NB4 (cell line): ENCODE data around the gene SEMA3B.

Experiments used
- POLR2A ChIP-seq: IDR thresholded peaks from 2 replicates; pipeline ENCODE4 v1.6.1; 2011; ENCODE audit warnings: mild to moderate bottlenecking; ENCODE audit not compliant: insufficient read length; ENCODE audit errors: extremely low read depth
- TF ChIP-seq, protein P1 (sequence below): IDR thresholded peaks from one replicate; pipeline ENCODE4 v1.5.1; 2012; ENCODE audit warnings: low read depth, low read length

DNA sequence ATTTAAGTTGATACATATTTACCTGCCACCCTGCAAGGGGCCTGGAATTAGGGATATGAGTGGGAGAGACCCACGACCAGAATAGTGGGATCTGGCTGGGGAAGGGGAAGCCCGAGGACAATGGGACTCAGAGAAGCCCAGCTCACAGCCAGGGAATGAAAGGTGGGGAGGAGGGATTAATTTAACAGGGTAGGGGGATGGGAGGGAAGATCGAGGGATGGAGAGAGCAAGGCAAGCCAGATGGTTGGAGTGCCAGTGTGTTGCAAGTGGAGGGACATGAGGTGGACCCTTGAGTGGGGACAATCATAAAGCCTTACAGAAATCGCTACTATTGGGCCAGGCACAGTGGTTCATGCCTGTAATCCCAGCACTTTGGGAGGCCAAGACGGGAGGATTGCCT lies 37.4 kb upstream of the SEMA3B start:
- TF ChIP-seq, protein P1, sequence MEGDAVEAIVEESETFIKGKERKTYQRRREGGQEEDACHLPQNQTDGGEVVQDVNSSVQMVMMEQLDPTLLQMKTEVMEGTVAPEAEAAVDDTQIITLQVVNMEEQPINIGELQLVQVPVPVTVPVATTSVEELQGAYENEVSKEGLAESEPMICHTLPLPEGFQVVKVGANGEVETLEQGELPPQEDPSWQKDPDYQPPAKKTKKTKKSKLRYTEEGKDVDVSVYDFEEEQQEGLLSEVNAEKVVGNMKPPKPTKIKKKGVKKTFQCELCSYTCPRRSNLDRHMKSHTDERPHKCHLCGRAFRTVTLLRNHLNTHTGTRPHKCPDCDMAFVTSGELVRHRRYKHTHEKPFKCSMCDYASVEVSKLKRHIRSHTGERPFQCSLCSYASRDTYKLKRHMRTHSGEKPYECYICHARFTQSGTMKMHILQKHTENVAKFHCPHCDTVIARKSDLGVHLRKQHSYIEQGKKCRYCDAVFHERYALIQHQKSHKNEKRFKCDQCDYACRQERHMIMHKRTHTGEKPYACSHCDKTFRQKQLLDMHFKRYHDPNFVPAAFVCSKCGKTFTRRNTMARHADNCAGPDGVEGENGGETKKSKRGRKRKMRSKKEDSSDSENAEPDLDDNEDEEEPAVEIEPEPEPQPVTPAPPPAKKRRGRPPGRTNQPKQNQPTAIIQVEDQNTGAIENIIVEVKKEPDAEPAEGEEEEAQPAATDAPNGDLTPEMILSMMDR = no peak
- TF ChIP-seq POLR2A = no peak
